Osteocyte (in vitro differentiated cells): ENCODE data around the gene MSTO1. TPM values are rescaled to one million over a fixed set of nuclear protein-coding genes. Genes with fewer than 3 reads are reported as not detected.

Source experiments
- total RNA-seq: library from RNA; stranded (reverse); gene quantifications from 2 replicates; pipeline ENCODE4 v1.2.1, GENCODE V29; 2021

Gene MSTO1
- total RNA-seq, 1 donor from 2014 or later = 50.8 TPM

Other genes starting within 250 kb of the MSTO1 start
- 46.3 and 51.5 TPM in 2 replicates for gene ASH1L, start 47.4 kb upstream of the MSTO1 start, total RNA-seq
- gene YY1AP1, start 78.6 kb downstream of the MSTO1 start, total RNA-seq = 50.1 and 53.3 TPM in 2 replicates
- 78.0 and 85.2 TPM in 2 replicates for gene DAP3, start 78.9 kb downstream of the MSTO1 start, total RNA-seq
- 56.3 and 57.0 TPM in 2 replicates for gene GON4L, start 247.0 kb downstream of the MSTO1 start, total RNA-seq
- 5.3 TPM in 2 replicates for gene SYT11, start 249.3 kb downstream of the MSTO1 start, total RNA-seq